VCaP (cell line): ENCODE results near the gene FLAD1.

Experiments used
- H3K27ac ChIP-seq: fragments of 450-650 bp; 2 replicates; pipeline ENCODE4 v1.5.1; 2017
- CTCF ChIP-seq: fragments of 450-650 bp; conservative IDR thresholded peaks from 2 replicates; pipeline ENCODE4 v1.5.1; 2017; ENCODE audit warnings: mild to moderate bottlenecking, moderate library complexity

Gene FLAD1

DNA sequence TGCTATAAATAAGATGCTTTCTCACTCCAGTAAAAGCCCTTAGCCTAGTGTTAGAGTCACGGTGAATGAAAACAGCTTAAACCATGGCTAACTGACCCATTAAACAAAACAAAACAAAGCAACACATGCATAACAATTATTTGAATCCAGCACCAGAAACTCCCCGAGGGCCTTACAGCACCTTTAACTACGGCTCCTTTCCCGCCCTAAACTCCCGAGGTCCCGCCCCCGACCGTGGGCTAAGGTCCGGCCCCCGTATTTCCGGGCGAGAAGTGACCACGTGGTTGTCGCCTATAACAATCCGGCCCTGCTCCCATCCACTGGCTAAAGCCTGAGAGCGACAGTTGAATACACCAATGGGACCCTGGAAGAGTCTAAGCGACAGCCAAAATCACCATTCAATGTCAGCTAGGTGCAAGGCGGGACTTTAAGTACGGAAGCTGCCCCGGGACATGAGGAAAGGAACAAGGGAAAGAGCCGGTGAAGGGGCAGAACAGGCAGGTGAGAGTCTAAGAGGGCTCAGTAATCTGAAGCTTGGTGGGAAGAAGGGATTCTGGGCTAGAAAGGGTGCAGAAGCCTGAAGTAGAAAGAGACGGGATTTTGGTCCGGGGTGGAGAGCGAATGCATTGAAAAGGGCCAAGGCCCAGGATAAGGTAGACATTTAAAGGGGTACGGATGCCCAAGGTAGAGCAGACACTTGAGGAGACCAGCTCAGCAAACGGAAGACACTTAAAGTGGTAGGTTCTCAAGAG, at the start of gene FLAD1:
TSS of gene FLAD1 (plus strand) at position 448 of the 752 bp plus-strand sequence. CDS start 351 bp downstream, outside the sequence.
- H3K27ac ChIP-seq, result peak within 1 kb of the TSS; percentile 78
- TF ChIP-seq CTCF, result no peak

- TF ChIP-seq CTCF, result no peak
- H3K27ac ChIP-seq, result peak overlapping the region; percentile 71
These were observed 48.7 kb upstream of the FLAD1 start for GRCh38 chr1:154934358-154934948.

GRCh38 chr1:154935749-154936554, 47.2 kb upstream of the FLAD1 start:
- no peak for TF ChIP-seq CTCF

DNA sequence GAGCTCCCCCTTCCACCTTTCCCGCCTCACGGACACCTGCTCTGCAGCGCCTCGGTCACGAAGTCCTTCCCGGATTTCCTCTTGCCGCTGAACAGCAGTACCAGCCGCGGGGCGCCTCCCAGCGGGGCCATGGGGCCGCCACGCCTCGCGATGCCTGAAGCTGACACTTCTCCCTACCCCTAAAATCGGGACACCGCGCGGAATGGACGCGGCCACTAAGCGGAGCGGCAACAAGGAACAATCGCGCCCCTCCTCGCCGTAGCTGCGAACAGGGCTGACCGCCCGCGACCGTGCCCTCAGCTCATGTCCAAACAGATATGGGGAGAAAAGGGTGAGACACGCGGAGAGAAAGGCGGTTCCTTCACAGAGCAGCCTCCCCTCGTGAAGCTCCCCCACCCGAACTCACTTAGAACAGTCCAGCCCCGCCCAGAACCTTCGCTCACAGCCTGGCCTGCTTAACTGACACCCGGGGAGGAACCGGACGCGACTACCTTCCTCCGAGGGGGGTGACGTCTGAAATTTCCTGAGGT, 46.5 kb upstream of the FLAD1 start, which contains the start of gene PMVK:
TSS of gene PMVK (minus strand) at position 165 of the 530 bp plus-strand sequence. CDS start at position 131, 34 bp downstream.
- H3K27ac ChIP-seq, result peak within 1 kb of the TSS; percentile 100
- peak; percentile 85 for TF ChIP-seq CTCF

More at GRCh38 chr1:154935749-154936554, 47.2 kb upstream of the FLAD1 start:
- peak overlapping the region; percentile 100 for H3K27ac ChIP-seq

DNA sequence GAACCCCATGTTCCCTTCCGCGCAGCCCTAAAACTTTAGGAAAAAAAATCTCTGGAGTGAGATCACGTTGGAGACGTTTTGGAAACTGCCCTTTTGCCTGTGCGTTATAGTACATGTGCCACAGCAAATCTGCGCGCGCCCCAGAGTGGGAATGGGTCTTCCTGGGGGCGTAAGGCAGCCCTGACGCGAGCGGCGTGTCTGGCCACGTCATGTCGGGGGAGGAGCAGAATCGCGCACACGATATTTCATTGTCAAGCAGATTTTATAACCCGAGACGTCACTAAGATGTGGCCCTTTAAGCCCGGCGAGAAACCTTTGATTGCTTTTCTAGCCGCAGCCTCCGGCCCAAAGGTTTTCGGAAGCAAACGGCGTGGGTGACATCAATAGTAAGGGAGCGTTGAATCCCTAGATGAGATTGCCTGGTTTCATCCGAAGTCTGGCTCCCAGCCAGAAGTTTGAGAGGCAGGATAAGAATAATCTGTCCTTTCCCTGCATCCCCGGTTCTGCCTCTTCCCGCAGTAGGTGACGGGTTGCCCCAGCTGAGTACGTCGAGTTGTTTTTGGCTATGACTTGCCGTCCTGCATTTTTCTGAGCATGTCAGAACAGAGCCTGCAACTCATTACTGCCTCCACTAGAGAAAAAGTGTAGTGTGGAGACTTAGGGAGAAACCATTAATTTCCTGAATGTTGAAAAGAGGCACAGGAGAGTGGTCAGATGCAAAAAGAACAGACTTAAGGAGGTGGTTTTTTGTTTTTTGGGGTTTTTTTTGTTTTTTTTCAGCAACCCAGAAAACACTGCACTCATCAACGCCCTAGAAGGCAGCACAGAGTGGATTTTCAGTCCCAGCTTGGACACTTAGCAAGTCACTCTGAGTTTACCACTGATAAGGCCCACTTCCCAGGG, 45.8 kb upstream of the FLAD1 start:
- peak overlapping the region; percentile 100 for H3K27ac ChIP-seq
- peak; percentile 66 for TF ChIP-seq CTCF

GRCh38 chr1:154937988-154938386, 45.2 kb upstream of the FLAD1 start:
- no peak for TF ChIP-seq CTCF
- peak overlapping the region; percentile 100 for H3K27ac ChIP-seq
